Neural cell (in vitro differentiated cells): Measurements from ENCODE around the gene TP53I11. TPM values are rescaled to one million over a fixed set of nuclear protein-coding genes. Genes with fewer than 3 reads are reported as not detected.

Experiments used
- H2AFZ ChIP-seq: fragments of 200-600, 300-800 bp; sonication (generic), shearing (Covaris generic); 2 replicates; pipeline ENCODE4 v1.6.0; 2014; ENCODE audit warnings: low read depth, mild to moderate bottlenecking, antibody characterized with exemption, low read length, moderate library complexity
- H3F3A ChIP-seq: fragments of 200-600 bp; shearing (Covaris generic); 2 replicates; pipeline ENCODE4 v1.6.1; 2016; ENCODE audit warnings: mild to moderate bottlenecking, moderate library complexity, mixed read lengths, antibody characterized with exemption, low read length; ENCODE audit not compliant: insufficient read depth, poor library complexity, severe bottlenecking
- H3K27ac ChIP-seq: fragments of 200-600, 300-800 bp; sonication (generic), shearing (Covaris generic); 2 replicates; pipeline ENCODE4 v1.5.1; 2014; ENCODE audit warnings: mild to moderate bottlenecking, low read length, moderate library complexity
- H3K27me3 ChIP-seq: fragments of 300-800, 200-600 bp; sonication (generic), shearing (Covaris generic); 2 replicates; pipeline ENCODE4 v1.6.0; 2014; ENCODE audit warnings: mild to moderate bottlenecking, low read depth, low read length, moderate library complexity; ENCODE audit not compliant: insufficient read depth
- H3K36me3 ChIP-seq: fragments of 300-800, 200-600 bp; sonication (generic), shearing (Covaris generic); 2 replicates; pipeline ENCODE4 v1.5.1; 2014; ENCODE audit warnings: mild to moderate bottlenecking, antibody characterized with exemption, low read length, moderate library complexity; ENCODE audit not compliant: insufficient read depth
- H3K4me2 ChIP-seq: fragments of 300-800, 200-600 bp; sonication (generic), shearing (Covaris generic); 2 replicates; pipeline ENCODE4 v1.6.0; 2014; ENCODE audit warnings: mild to moderate bottlenecking, low read length
- H3K4me3 ChIP-seq: fragments of 300-800, 200-600 bp; sonication (generic), shearing (Covaris generic); 2 replicates; pipeline ENCODE4 v1.5.1; 2014; ENCODE audit warnings: mild to moderate bottlenecking, low read length, moderate library complexity
- H3K79me2 ChIP-seq: fragments of 200-600 bp; shearing (Covaris generic); replicated peaks from 2 replicates; pipeline ENCODE4 v1.6.0; 2014; ENCODE audit warnings: mild to moderate bottlenecking, low read length, moderate library complexity; ENCODE audit not compliant: insufficient read depth
- H3K9ac ChIP-seq: fragments of 300-800, 200-600 bp; sonication (generic), shearing (Covaris generic); 2 replicates; pipeline ENCODE4 v1.6.1; 2016; ENCODE audit warnings: mild to moderate bottlenecking, low read length, mixed read lengths
- H3K9me2 ChIP-seq: fragments of 200-600 bp; shearing (Covaris generic); 2 replicates; pipeline ENCODE4 v1.6.1; 2016; ENCODE audit warnings: mild to moderate bottlenecking, low read length, mixed read lengths; ENCODE audit not compliant: insufficient read depth
- H3K9me3 ChIP-seq: fragments of 200-600, 300-800 bp; sonication (generic), shearing (Covaris generic); 2 replicates; pipeline ENCODE4 v1.6.1; 2016; ENCODE audit warnings: mild to moderate bottlenecking, mixed run types, low read length, moderate library complexity, mixed read lengths
- H4K20me1 ChIP-seq: fragments of 200-600 bp; shearing (Covaris generic); 2 replicates; pipeline ENCODE4 v1.6.1; 2016; ENCODE audit warnings: mild to moderate bottlenecking, mixed run types; ENCODE audit not compliant: insufficient read depth
- EP300 ChIP-seq: fragments of 450-650 bp; conservative IDR thresholded peaks from 2 replicates; pipeline ENCODE4 v1.6.1; 2014; ENCODE audit warnings: antibody characterized with exemption, mild to moderate bottlenecking, moderate library complexity; ENCODE audit not compliant: poor library complexity, severe bottlenecking
- EZH2 ChIP-seq: fragments of 200-600, 300-800 bp; shearing (Covaris generic), sonication (generic); IDR thresholded peaks from 2 replicates; pipeline ENCODE4 v1.6.1; 2014; ENCODE audit warnings: antibody characterized with exemption, low read length, borderline replicate concordance, mild to moderate bottlenecking; ENCODE audit not compliant: insufficient read depth, poor library complexity, severe bottlenecking
- MXI1 ChIP-seq: fragments of 450-650 bp; conservative IDR thresholded peaks from 2 replicates; pipeline ENCODE4 v1.6.1; 2014; ENCODE audit warnings: antibody characterized with exemption, mild to moderate bottlenecking; ENCODE audit not compliant: poor library complexity, severe bottlenecking
- POLR2AphosphoS5 ChIP-seq: IDR thresholded peaks from 2 replicates; pipeline ENCODE4 v1.6.1; 2012
- RAD21 ChIP-seq: fragments of 450-650 bp; conservative IDR thresholded peaks from 2 replicates; pipeline ENCODE4 v1.6.1; 2014; ENCODE audit warnings: antibody characterized with exemption, mild to moderate bottlenecking, moderate library complexity
- SMC3 ChIP-seq: fragments of 450-650 bp; conservative IDR thresholded peaks from 2 replicates; pipeline ENCODE4 v1.6.1; 2014; ENCODE audit warnings: antibody characterized with exemption, mild to moderate bottlenecking, moderate library complexity; ENCODE audit not compliant: poor library complexity
- TAF1 ChIP-seq: IDR thresholded peaks from 2 replicates; pipeline ENCODE4 v1.6.1; 2012; ENCODE audit warnings: low read depth
- polyA plus RNA-seq: library from polyadenylated mRNA; depleted of rRNA; stranded (reverse); fragments of >200 nt; gene quantifications from 2 replicates; pipeline ENCODE4 v1.2.3, GENCODE V29; 2014
- TF ChIP-seq, protein P1 (sequence below): fragments of 450-650 bp; IDR thresholded peaks from 2 replicates; pipeline ENCODE4 v1.5.1; 2014; ENCODE audit warnings: antibody characterized with exemption, mild to moderate bottlenecking, moderate library complexity; ENCODE audit not compliant: poor library complexity, severe bottlenecking
- TF ChIP-seq, protein P2 (sequence below): IDR thresholded peaks from 2 replicates; pipeline ENCODE4 v1.6.1; 2012; ENCODE audit warnings: borderline replicate concordance

The TP53I11 gene
- polyA plus RNA-seq, 1 donor from 2014 or later, result 30.0 TPM

DNA sequence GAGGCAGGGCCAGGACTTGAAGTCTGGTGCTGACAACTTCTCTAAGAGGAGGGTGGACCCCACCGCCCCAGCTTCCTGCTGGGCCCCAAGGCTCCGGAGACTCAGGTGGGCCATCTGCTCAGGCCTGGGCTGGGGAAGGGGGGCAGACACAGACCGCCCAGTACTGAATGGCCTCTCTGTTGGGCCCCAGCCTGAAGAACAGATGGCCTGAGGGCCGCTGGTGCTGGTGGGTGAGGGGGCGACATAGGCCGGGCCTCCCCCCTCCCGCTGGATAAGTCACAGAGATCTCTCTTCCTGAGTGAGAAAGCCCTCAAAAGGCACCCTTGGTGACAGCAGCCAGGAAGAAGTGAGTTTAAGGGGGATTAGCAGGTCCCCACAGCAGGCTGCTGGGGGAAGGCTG, 12.5 kb upstream of the TP53I11 start:
- H3K9ac ChIP-seq, result no peak overlapping the region
- no peak overlapping the region for H2AFZ ChIP-seq
- H3K9me2 ChIP-seq, result no peaks in the 10 kb centered on the region
- H3K36me3 ChIP-seq, result no peaks in the 10 kb centered on the region
- no peaks in the 10 kb centered on the region for H4K20me1 ChIP-seq
- no peak for TF ChIP-seq TAF1
- no peak for TF ChIP-seq SMC3
- TF ChIP-seq MXI1, result no peak
- no peak for TF ChIP-seq RAD21
- no peak for TF ChIP-seq EZH2
- no peaks in the 10 kb centered on the region for H3K79me2 ChIP-seq
- H3K4me2 ChIP-seq, result no peak overlapping the region
- no peak overlapping the region for H3K4me3 ChIP-seq
- H3K9me3 ChIP-seq, result no peaks in the 10 kb centered on the region
- no peaks in the 10 kb centered on the region for H3K27me3 ChIP-seq
- H3K27ac ChIP-seq, result no peak overlapping the region
- no peaks in the 10 kb centered on the region for H3F3A ChIP-seq

DNA sequence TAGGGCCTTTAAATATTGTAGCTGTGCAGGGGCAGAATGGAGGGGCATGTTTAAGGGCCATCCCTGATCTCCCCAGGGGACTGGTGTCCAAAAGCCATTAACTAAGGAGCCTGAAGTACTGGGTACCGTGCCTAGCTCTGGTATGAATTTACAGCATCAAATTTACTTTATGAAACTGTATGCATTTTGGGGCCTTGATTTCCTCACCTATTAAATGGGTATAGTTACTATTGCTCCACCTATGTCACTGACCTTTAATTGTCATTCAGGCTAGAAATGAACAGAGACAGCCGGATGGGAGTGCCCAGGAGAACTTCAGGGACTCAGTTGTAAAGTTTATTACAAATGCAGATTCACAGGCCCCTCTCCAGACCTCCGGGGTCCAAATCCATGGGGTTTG, 11.8 kb upstream of the TP53I11 start:
- no peak overlapping the region for H3K9ac ChIP-seq
- no peaks in the 10 kb centered on the region for H3K36me3 ChIP-seq
- no peaks in the 10 kb centered on the region for H3K79me2 ChIP-seq
- H3K27ac ChIP-seq, result no peak overlapping the region
- no peaks in the 10 kb centered on the region for H3K27me3 ChIP-seq
- no peaks in the 10 kb centered on the region for H3K9me3 ChIP-seq
- no peak overlapping the region for H3K4me3 ChIP-seq
- no peaks in the 10 kb centered on the region for H3K9me2 ChIP-seq
- H3K4me2 ChIP-seq, result no peak overlapping the region
- H4K20me1 ChIP-seq, result no peaks in the 10 kb centered on the region
- TF ChIP-seq, protein P1, sequence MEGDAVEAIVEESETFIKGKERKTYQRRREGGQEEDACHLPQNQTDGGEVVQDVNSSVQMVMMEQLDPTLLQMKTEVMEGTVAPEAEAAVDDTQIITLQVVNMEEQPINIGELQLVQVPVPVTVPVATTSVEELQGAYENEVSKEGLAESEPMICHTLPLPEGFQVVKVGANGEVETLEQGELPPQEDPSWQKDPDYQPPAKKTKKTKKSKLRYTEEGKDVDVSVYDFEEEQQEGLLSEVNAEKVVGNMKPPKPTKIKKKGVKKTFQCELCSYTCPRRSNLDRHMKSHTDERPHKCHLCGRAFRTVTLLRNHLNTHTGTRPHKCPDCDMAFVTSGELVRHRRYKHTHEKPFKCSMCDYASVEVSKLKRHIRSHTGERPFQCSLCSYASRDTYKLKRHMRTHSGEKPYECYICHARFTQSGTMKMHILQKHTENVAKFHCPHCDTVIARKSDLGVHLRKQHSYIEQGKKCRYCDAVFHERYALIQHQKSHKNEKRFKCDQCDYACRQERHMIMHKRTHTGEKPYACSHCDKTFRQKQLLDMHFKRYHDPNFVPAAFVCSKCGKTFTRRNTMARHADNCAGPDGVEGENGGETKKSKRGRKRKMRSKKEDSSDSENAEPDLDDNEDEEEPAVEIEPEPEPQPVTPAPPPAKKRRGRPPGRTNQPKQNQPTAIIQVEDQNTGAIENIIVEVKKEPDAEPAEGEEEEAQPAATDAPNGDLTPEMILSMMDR, result no peak
- TF ChIP-seq TAF1, result no peak
- no peak for TF ChIP-seq SMC3
- TF ChIP-seq RAD21, result no peak
- no peak for TF ChIP-seq EZH2
- TF ChIP-seq MXI1, result no peak
- TF ChIP-seq POLR2AphosphoS5, result no peak
- no peak for TF ChIP-seq EP300
- TF ChIP-seq, protein P2, sequence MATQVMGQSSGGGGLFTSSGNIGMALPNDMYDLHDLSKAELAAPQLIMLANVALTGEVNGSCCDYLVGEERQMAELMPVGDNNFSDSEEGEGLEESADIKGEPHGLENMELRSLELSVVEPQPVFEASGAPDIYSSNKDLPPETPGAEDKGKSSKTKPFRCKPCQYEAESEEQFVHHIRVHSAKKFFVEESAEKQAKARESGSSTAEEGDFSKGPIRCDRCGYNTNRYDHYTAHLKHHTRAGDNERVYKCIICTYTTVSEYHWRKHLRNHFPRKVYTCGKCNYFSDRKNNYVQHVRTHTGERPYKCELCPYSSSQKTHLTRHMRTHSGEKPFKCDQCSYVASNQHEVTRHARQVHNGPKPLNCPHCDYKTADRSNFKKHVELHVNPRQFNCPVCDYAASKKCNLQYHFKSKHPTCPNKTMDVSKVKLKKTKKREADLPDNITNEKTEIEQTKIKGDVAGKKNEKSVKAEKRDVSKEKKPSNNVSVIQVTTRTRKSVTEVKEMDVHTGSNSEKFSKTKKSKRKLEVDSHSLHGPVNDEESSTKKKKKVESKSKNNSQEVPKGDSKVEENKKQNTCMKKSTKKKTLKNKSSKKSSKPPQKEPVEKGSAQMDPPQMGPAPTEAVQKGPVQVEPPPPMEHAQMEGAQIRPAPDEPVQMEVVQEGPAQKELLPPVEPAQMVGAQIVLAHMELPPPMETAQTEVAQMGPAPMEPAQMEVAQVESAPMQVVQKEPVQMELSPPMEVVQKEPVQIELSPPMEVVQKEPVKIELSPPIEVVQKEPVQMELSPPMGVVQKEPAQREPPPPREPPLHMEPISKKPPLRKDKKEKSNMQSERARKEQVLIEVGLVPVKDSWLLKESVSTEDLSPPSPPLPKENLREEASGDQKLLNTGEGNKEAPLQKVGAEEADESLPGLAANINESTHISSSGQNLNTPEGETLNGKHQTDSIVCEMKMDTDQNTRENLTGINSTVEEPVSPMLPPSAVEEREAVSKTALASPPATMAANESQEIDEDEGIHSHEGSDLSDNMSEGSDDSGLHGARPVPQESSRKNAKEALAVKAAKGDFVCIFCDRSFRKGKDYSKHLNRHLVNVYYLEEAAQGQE, result no peak
- H2AFZ ChIP-seq, result no peak overlapping the region
- no peaks in the 10 kb centered on the region for H3F3A ChIP-seq
